GM18873 (cell line): ENCODE measurements around the gene KCNJ4.

Experiments
- ATAC-seq: cut with Tn5 transposase; IDR thresholded peaks from one replicate; pipeline ENCODE4 v1.9.1; 2021; ENCODE audit warnings: mild to moderate bottlenecking, moderate library complexity, moderate number of reproducible peaks; ENCODE audit not compliant: unreplicated experiment, low FRiP score

KCNJ4 gene

DNA sequence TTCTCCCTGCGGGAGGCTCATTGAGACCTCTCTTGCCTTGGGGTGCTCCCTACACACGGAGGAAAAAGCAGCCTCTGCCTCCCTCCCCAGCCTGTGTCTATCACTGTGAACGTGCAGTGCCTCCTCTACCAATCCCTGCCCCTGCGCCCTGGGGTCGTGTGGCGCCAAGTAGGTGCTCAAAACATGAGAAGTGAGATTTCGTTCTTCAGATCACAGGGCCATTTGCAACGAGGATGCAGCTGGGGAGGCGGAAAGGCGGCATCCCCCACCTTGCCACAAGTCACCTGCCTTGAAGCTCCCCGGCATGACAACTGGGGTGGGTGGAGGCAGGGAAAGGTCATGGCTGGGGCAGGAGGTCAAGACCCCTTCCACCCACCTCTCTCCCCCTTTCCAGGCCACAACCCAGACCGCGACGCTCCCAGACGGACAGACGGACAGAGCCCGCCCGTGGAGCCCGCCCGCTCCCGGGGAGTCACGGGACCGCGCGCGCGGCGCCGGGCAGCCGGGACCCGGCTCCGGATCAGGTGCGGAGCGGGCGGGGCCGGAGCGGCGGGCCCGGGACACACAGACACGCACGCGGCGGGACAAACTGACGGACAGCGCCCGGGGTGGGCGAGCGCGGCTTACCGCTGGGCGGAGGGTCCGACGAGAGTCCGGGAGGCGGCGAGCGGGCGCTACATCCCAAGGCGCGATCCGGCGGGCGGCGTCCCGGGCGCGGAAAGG is 485 bp downstream of the KCNJ4 start:
- ATAC-seq = no peak

DNA sequence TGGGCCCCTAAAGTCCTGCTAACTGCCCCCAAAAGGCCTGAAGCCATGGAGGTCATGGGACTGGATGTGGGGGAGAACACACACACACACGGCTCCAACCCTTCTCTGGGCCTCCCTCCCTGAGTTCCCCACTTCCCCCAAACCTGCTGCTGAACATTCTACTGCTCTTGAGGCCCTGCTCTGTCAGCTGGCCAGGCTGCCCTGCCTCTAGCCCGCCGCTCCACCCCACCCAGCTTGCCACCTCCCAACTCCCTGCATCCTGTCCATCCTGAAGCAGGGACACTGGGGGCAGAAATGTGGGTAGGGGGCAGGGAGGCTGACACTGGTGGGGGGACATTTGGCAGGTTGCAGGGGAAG is 1.0 kb downstream of the KCNJ4 start:
- no peak for ATAC-seq

DNA sequence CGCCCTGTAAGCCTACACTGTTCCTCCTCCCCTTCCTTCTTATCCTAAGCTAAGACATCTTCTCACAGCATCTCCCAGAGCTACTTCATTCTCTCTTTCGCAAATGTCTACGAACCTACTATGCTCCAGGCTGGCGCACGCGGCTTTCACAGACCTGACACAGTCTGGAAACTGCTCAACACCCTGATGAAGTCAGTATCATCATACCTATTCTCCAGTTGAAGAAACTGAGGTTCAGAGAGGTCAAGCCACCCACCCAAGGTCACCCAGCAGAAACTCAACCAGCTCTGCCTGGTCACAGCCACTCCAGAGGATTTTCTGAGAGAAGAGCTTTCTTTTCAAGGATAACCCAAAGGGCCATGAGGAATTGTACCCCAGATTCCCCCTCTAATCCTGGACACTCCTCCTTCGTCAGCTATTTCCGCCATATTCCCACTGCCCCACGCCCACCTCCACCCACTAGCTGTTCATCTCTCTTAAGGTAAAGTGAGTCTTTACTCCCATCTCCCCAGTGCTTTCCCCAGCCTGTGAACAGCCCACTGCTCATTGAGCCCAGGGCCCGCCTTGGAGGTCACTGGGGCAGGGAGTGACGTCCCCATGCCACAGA is 1.8 kb downstream of the KCNJ4 start:
- ATAC-seq = no peak

DNA sequence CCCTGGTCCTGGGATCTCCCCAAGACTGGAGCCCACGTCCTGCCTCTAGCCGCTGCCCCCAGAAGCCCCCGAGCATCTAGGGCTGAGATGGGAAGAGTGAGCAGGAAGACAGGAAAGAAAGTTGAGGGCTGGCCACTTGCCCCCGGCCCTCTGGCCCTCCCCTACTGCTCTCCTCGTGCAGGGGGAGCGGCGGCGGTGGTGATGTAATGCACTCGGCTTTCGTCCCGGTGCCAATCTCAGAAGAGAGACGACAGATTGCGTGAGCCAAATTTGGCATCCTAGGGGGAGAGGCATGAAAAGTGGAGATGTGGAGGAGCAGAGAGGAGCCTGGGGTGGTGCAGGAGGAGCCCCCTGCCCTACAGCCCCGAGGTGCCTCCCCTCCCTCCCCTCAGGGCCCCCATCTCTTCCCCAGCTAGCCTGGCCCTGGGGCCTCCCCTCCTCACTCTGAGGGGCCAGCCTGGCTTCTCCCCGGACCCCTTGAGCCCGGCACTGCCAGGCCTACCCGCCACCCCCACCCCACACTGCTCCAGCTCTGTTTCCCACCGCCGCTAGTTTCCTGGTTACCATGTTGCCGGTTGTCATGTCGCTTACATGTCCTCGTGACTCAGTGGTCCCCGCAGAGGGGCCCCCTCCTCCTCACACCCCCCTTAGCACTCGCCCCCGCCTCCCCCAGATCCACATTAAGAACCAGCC is 2.5 kb downstream of the KCNJ4 start:
- ATAC-seq = no peak

DNA sequence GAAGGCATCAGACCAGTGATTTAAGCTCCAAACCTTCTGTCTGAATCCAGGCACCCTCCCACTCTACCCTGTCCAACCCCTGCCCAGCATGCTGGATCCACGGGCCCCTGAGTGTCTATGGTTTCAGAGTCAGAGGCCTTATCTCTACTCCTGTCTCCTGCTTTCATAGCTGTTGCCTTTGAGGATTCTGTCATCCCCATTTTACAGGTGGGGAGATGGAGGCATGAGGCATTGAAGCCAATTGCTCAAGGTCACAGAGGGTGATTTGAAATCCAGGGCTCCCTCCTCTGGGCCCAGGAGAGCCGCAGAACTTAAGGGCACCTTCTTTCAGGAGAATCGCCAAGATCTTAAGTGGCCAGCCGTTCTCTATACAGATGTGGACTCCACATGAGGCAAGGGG is 3.1 kb downstream of the KCNJ4 start:
- ATAC-seq = no peak

DNA sequence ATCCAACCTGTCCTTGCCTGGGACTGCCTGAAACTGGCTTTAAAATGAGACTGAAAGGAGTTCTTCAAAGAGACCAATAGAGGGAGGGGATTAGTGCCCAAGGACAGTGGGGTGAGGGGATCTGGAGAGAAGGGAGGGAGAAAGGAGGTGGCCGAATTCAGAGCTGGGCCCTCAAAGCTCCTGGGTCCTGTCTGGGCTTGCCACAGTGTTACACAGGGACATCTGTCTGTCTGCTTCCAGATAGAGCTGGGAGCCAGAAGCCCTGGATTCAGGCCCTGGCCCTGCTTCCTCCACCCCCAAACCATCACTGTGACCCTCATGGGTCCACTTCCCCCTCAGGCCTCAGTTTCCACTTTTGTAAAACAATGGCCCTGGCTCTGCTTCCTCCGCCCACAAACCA is 3.6 kb downstream of the KCNJ4 start:
- ATAC-seq = no peak

DNA sequence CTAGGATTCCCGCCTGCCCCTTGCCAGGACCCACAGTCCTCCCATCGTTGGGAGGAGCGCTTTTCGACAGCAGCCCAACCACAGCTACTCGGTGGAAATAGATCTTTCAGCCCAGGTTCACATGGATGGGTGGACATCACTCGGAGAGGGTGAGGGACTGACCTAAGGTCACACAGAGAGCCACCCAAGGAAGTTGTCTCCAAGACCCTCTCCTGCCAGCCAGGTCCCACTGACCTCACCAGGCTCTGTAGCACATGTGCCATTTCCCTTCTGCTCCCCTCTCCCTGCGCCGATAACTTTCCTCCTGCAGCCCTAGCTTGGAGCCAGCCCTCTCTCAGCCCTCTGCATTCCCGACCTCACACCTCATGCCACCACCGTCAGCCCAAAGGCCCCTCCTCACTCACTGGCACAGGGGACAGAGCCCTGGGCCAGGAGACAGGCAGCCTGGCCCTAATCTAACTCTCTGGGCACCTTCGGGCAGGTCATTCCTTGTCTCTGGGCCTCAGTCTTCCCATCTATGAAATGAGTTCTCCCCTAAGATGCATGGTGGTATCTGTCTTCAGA is 4.7 kb downstream of the KCNJ4 start:
- ATAC-seq = no peak

DNA sequence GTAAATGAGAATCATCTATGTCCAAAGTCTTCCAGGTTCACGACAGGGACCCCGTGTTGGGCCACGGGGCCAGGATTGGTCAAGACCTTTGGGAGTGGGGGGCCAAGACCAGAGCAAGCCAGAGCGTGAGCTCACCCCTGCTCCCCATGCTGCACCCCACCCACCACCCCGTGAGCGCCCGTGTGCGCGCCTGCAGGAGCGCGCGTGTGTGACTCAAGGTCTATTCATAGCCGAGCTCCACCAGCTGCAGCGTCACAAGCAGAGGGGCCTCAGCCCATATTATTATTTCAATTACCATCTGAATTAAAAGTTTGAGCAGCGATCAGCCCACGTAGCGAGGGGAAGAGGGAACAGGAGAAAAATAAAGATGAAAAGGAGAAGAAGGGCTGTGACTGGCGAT is 5.2 kb downstream of the KCNJ4 start:
- ATAC-seq = no peak

DNA sequence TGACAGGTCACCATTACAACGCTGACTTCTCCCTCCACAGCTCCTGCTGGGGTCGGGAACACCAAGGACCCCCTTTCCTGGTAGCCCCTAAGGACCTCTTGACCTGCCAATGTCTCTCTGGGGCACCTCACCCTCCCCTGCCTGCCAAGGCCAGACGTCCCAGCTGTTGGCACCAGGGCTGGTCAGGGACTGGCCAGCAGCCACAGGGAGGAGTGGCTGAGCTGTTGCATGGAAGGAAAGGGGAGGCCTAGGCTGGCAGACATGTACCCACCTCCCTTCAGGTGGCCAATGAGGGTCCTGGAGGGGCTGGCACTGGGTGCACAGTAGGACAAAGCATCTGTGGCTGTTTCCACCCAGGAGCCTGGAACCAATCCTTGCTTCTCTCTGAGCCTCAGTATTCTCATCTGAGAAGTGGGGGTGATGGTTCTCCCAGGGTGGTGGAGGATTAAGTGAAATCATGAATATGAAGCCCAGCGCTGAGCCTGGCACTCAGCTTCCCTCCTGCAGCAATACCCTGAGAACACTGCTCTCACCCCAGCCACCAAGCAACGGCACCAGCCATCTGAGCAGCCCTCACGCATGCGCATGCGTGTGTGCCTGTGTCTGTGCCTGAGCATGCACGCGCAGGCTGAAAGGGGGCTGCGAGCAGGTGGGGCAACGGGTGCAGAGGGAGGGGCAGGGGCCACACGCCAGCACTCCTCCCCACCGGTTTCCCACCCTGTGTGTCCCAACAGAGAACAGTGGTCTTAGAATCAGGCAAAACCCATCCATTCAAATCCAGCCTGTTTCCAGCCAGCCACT is 5.9 kb downstream of the KCNJ4 start:
- ATAC-seq = no peak

DNA sequence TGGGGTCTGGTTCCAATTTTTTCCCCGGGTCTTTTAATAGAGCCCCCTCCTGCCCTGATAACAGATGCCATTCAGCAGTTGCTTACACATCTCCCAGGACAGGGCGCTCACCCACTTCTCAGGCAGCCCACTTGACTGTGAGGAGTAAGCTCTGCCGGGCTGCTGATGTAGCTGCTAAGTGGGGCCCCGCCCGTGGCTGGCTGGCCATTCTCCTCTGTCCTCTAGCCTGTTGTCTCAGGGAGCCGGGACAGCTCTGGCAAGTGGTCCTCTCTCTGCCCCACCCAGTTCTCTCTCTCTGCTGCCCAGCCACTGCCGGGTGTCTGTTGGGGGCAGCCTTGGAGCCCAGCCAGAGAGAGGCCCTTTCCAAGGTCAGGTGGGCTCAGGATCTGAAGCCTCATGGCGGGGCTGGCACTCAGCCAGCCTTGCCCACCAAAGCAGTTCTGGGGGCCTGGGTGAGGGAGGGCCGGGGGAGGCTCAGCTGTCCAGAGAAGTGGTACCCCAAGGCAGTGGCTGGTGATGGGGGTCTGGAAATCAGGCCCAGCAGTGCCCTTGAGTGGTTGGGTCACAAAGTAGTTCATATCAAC is 8.9 kb downstream of the KCNJ4 start:
- no peak for ATAC-seq

DNA sequence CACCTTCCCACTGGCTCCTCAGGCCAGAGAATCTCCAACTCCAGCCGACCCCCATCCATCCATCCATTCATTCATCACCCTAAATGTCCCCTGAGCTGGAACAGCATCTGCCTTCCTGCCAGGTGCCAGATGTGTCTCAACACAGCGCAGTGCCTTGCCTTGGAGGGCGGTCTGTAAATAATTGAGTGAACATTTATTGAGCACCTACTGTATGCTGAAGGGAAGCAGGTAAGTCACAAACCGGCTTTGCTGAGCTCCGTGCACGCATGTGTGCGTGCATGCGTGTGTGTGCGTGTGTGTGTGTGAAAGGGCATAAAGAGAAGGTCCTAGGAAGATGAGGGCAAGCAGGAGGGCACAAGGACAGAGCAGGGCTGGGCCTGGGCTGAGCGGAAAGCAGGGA is 10.2 kb downstream of the KCNJ4 start:
- no peak for ATAC-seq

DNA sequence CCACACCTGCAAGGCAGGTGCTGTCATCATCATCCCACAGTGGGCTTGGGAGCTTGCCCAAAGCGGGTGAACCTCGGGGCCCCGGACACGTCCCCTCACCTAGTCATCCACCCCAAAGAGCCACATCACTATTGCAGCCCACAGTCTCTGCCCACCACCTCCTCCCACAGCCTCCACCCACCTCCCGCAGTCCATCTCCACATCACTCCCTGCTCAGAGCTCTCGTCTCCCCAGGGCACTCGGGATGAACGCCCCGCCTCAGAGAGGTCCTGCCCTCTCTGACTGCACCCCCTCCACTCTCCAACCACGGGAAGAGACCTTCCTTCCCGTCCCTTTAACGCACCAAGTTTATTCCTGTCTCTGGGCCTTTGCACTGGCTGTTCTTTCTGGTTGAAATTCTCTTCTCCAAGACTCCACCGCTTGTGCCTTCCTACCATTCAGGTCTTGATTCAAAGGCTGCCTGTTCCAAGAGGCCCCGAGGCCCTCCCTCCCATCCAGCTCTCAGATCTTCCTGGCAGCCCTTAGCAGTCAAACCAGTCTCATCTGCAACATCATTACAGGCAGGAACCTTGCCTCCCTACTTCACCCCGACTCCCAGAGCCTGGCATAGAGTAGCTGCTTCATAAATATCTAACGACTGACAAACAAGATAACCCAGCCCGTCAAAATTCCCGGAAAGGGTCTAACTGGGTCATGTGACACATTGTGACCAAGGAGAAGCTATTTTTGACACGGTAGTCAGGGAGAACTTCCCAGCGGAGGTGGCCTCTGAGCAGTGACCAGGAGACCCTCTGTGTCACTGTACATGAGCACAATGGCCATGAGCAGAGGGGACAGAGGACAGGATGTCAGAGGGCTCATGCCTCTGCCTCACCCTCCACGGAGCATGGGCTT is 11.1 kb downstream of the KCNJ4 start:
- ATAC-seq = no peak

DNA sequence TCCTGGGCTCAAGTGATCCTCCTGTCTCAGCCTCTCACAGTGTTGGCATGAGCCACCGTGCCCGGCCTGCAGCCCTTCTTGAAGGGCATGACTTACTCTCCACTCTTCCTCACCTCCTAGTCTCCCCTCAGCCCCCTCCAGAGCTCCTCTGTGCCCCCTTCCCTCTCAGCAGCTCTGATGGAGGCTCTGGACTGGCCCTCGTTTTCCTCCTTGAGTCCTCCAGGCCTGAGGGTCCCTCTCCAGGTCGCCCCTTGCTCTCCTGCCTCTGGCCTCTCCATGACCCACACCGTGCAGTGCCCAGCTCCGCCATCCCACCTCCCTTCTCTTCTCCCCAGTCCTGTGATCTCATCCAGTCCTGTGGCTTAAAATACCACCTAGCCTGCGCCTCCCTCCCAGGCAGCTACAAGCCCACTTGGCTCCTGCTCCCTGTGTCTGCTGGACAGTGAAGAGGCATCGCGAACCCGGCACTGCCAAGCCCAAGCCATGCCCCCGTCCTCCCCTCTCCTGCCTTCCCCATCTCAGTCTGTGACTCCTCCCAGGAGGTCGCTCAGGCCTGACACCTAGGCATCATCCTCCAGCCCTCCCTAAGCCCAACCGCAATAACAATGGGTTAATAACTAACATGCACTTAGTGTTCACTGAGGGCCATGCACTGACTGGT is 11.9 kb downstream of the KCNJ4 start:
- no peak for ATAC-seq

DNA sequence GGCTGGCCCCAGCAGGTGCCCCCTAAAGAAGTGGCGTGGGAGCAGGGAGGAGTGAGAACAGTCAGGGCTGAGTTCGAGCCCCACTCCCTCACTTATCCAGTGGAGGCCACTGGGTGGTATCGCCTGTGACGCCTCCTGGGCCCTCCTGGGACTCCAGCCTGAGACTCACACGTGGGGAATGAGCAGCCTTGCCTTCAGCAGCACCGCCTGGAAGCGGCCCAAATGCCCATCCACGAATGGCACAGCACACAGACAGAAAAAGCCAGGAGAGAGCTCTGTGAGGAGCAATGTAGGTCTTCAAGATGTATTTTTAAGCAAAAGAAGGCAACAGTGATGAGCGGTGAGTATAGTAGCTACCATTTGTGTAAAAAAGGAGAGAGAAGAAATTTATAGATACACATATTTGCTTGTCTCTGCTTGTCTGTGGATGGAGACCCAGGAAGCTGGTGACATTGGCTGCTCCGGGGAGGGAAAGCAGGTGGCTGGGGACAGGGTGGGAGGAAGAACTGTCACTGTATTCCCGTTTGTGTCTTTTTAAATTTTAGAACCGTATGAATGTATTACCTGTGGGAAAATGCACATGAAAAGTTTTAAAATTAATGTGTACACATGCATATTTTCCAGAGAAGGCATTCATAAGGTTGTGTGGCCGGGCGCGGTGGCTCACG is 13.2 kb downstream of the KCNJ4 start:
- no peak for ATAC-seq

DNA sequence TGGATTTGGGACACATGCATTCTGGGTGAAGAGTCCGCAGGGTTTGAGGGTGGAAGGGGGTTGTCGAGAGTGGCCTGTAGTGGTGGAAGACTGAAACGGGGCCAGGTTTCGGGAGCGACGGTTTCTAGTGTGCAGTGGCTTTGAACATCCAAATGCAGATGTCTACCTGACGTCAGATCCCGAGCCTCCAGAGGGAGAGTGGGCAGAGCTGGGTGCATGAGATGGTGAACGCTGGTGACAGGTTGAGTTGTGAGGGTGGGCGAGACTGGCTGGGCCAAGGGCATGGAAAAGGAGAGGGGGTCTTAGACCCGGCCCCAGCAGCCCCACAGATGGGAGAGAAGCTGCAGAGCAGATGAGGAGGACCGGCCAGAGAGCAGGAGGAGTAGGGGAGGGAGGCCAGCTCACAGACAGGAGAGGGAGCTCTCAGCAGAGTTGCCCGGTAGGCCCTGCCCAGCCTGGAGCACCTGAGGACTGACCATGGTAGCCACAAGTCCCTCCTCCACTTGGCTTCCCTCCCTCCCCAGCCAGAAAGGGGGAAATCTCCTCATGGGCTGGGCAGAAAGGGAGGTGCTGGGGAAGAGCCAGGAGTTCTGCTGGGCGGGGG is 14.2 kb downstream of the KCNJ4 start:
- no peak for ATAC-seq

DNA sequence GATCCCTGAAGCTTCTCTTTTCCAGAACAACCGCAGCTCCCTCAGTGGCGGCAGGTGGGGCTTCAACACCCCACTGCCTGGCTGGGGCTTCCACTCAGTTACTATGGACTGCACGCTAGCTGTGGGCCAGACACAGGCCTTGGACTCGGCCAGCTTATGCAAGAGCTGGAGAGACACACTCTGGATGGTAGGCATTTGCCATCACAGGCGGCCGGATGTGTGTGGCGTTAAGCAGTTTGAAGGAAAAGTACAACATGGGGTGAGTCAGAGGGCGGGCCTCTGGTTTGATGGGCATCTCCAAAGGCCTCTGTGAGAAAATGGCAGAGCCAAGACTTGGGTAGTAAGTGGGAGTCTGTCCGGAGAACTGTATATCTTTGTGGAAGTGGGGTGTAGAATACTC is 17.6 kb downstream of the KCNJ4 start:
- ATAC-seq = no peak

DNA sequence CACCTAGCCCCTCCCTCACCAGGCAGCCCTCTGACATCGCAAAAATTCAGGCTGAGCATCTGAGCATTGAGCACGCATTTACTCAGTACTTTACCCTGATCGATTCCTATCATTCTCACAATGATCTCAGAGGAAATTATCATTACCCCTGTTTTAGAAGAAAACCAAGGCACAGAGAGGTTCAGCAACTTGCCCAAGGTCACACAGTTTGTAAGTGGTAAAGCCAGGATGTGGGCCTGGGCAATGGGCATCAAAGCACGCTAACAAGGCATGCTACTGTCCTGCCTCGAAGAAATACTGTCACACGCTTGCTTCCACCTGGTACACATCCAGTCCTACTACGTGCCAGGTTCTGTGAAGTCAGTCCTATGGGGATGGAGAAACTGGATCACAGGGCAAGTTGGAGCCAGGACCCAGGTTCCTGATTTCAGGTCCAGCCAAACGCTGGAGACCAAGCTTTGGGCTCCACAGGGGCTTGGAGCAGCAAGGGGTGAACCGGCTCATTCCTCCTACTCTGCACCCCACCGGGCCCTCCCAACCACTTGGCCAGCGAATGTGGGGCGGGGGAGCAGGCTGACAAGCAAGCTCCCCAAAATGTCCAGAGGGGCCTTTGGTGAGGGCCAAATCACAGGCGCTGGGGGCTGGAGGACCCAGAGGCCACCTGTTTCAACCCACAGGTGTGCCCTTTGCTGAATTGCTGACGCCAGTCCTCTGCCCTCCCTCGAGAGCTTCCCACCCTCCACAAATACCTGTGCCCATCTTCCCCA is 18.2 kb downstream of the KCNJ4 start:
- ATAC-seq = no peak
